Mesothelial cell of epicardium (in vitro differentiated cells): ENCODE data around the gene HYAL1. TPM values are rescaled to one million over a fixed set of nuclear protein-coding genes. Genes with fewer than 3 reads are reported as not detected.
A peak's percentile ranks its signal among the peaks of the same experiment; 100 is the strongest.

Experiments used
- DNase-seq, 2 experiments: peaks; one replicate each; pipeline ENCODE4 v3.0.0; 2021; ENCODE audit warnings: low spot score in 2 of 2; ENCODE audit not compliant: unreplicated experiment in 2 of 2
- H3K27ac Mint-ChIP-seq: 2 replicates; pipeline ENCODE4 v1.8.0; 2021; ENCODE audit warnings: mixed read lengths
- H3K27me3 Mint-ChIP-seq: 2 replicates; pipeline ENCODE4 v1.8.0; 2021; ENCODE audit warnings: low read depth, mixed read lengths
- H3K36me3 Mint-ChIP-seq: 2 replicates; pipeline ENCODE4 v1.8.0; 2021; ENCODE audit warnings: mixed read lengths
- H3K4me1 Mint-ChIP-seq: 2 replicates; pipeline ENCODE4 v1.8.0; 2021; ENCODE audit warnings: mixed read lengths
- H3K4me3 Mint-ChIP-seq: 2 replicates; pipeline ENCODE4 v1.8.0; 2021; ENCODE audit warnings: mild to moderate bottlenecking, moderate library complexity, mixed read lengths
- H3K9me3 Mint-ChIP-seq: 2 replicates; pipeline ENCODE4 v1.8.0; 2021; ENCODE audit warnings: mixed read lengths
- total RNA-seq: library from RNA; stranded (reverse); gene quantifications from 3 replicates; pipeline ENCODE4 v1.2.1, GENCODE V29; 2021
- TF ChIP-seq, protein P1 (sequence below): fragments of 200-600 bp; sonication (generic); IDR thresholded peaks from one replicate; pipeline ENCODE4 v1.5.0; 2021; ENCODE audit warnings: antibody characterized with exemption; ENCODE audit not compliant: unreplicated experiment

Gene HYAL1
- total RNA-seq, 1 donor from 2014 or later: 2.7 TPM

DNA sequence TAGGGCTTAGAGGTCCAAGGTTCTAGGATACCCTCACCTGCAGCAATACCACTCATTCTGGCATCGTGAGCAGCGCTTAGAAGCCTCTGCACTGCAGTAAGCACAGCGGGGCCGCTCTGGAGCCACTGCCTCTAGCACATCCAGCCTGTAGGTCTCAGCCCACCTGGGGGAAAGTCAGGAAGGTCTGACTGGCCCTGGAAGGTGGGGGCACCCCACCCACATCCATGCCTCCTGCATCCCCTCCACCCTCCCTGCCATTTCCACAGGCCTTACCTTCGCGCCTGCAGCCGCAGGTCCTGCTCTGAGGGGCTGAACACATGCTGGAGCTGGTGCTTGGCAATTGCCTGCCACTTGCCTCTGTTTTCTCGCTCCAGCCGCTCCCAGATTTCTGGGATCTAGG lies 38.2 kb upstream of the HYAL1 start:
- DNase-seq: no peak
- H3K27ac Mint-ChIP-seq: no peak overlapping the region
- peaks cover 32% of the 10 kb centered on the region for H3K4me1 Mint-ChIP-seq
- H3K4me3 Mint-ChIP-seq: peak overlapping the region; percentile 55
- peaks cover 71% of the 10 kb centered on the region for H3K27me3 Mint-ChIP-seq
- TF ChIP-seq, protein P1, sequence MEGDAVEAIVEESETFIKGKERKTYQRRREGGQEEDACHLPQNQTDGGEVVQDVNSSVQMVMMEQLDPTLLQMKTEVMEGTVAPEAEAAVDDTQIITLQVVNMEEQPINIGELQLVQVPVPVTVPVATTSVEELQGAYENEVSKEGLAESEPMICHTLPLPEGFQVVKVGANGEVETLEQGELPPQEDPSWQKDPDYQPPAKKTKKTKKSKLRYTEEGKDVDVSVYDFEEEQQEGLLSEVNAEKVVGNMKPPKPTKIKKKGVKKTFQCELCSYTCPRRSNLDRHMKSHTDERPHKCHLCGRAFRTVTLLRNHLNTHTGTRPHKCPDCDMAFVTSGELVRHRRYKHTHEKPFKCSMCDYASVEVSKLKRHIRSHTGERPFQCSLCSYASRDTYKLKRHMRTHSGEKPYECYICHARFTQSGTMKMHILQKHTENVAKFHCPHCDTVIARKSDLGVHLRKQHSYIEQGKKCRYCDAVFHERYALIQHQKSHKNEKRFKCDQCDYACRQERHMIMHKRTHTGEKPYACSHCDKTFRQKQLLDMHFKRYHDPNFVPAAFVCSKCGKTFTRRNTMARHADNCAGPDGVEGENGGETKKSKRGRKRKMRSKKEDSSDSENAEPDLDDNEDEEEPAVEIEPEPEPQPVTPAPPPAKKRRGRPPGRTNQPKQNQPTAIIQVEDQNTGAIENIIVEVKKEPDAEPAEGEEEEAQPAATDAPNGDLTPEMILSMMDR: no peak
- no peaks in the 10 kb centered on the region for H3K36me3 Mint-ChIP-seq
- H3K9me3 Mint-ChIP-seq: no peaks in the 10 kb centered on the region

- peaks cover 35% of the 10 kb centered on the region for H3K4me1 Mint-ChIP-seq
- H3K27ac Mint-ChIP-seq: peak within 1 kb of the TSS; percentile 39
- peak within 1 kb of the TSS; percentile 85 for H3K4me3 Mint-ChIP-seq
- no peaks in the 10 kb centered on the region for H3K9me3 Mint-ChIP-seq
- no peak for DNase-seq
- no peaks in the 10 kb centered on the region for H3K36me3 Mint-ChIP-seq
- TF ChIP-seq, protein P1: no peak
- peaks cover 67% of the 10 kb centered on the region for H3K27me3 Mint-ChIP-seq
These were observed 37.3 kb upstream of the HYAL1 start, which contains the start of gene RASSF1 for GRCh38 chr3:50340448-50341329. Gene RASSF1 (minus strand): TSS chr3:50340836. CDS start chr3:50340805, 31 bp downstream.

GRCh38 chr3:50340147-50340447 lies 36.7 kb upstream of the HYAL1 start:
- H3K36me3 Mint-ChIP-seq: no peaks in the 10 kb centered on the region
- no peak for DNase-seq
- peaks cover 62% of the 10 kb centered on the region for H3K27me3 Mint-ChIP-seq
- TF ChIP-seq, protein P1: no peak
- H3K27ac Mint-ChIP-seq: no peak overlapping the region
- H3K4me1 Mint-ChIP-seq: peaks cover 36% of the 10 kb centered on the region
- H3K4me3 Mint-ChIP-seq: peak overlapping the region; percentile 85
- no peaks in the 10 kb centered on the region for H3K9me3 Mint-ChIP-seq

- no peaks in the 10 kb centered on the region for H3K9me3 Mint-ChIP-seq
- DNase-seq: no peak
- peaks cover 36% of the 10 kb centered on the region for H3K4me1 Mint-ChIP-seq
- no peaks in the 10 kb centered on the region for H3K36me3 Mint-ChIP-seq
- H3K27ac Mint-ChIP-seq: no peak overlapping the region
- TF ChIP-seq, protein P1: no peak
- H3K4me3 Mint-ChIP-seq: peak overlapping the region; percentile 85
- peaks cover 57% of the 10 kb centered on the region for H3K27me3 Mint-ChIP-seq
These were observed 36.2 kb upstream of the HYAL1 start for GRCh38 chr3:50339485-50340146.

- H3K27me3 Mint-ChIP-seq: peaks cover 53% of the 10 kb centered on the region
These were observed 35.6 kb upstream of the HYAL1 start for GRCh38 chr3:50338965-50339364.

More at GRCh38 chr3:50338965-50339364, 35.6 kb upstream of the HYAL1 start:
- DNase-seq: no peak
- H3K27ac Mint-ChIP-seq: peak overlapping the region; percentile 99
- TF ChIP-seq, protein P1: no peak
- peaks cover 40% of the 10 kb centered on the region for H3K4me1 Mint-ChIP-seq
- no peaks in the 10 kb centered on the region for H3K9me3 Mint-ChIP-seq
- no peaks in the 10 kb centered on the region for H3K36me3 Mint-ChIP-seq
- peak overlapping the region; percentile 85 for H3K4me3 Mint-ChIP-seq
